ENCODE data around the gene SRXN1.

Gene SRXN1

GRCh38 chr20:652615-653109, 338 bp downstream of the SRXN1 start:
- Histone ChIP-seq H3K27me3 (ENCODE audit: insufficient read depth, low read length) (peaks cover 11% of the 10 kb centered on the region; the same call in 1 of the 2 replicates), H3K9ac (ENCODE audit: low read depth, low read length) (peak overlapping the region; percentile 70; the same call in 1 of the 2 replicates)

GRCh38 chr20:651713-652614, 1.0 kb downstream of the SRXN1 start:
- Histone ChIP-seq H3K27me3 (ENCODE audit: insufficient read depth, low read length) (peaks cover 11% of the 10 kb centered on the region; the same call in 1 of the 2 replicates), H3K4me1 (ENCODE audit: insufficient read depth, low read length) (peaks cover 8% of the 10 kb centered on the region), H3K4me3 (ENCODE audit: low read length) (peak overlapping the region; percentile 75)

More at GRCh38 chr20:652615-653109, 338 bp downstream of the SRXN1 start:
- Histone ChIP-seq H3K9me3 (ENCODE audit: insufficient read depth, low read depth, low read length) (no peaks in the 10 kb centered on the region), H3K27ac (ENCODE audit: low read length) (peak overlapping the region; percentile 21), H3K36me3 (ENCODE audit: insufficient read depth, low read depth, low read length) (peaks cover 29% of the 10 kb centered on the region), H3K4me3 (ENCODE audit: low read length) (peak overlapping the region; percentile 75), H3K4me1 (ENCODE audit: insufficient read depth, low read length) (peaks cover 15% of the 10 kb centered on the region)

GRCh38 chr20:650954-651353, 2.0 kb downstream of the SRXN1 start:
- Histone ChIP-seq H3K4me3 (ENCODE audit: low read length) (no peak overlapping the region), H3K9me3 (ENCODE audit: insufficient read depth, low read depth, low read length) (no peaks in the 10 kb centered on the region), H3K9ac (ENCODE audit: low read depth, low read length) (no peak overlapping the region), H3K27ac (ENCODE audit: low read length) (no peak overlapping the region), H3K27me3 (ENCODE audit: insufficient read depth, low read length) (peaks cover 11% of the 10 kb centered on the region; the same call in 1 of the 2 replicates), H3K4me1 (ENCODE audit: insufficient read depth, low read length) (peaks cover 7% of the 10 kb centered on the region), H3K36me3 (ENCODE audit: insufficient read depth, low read depth, low read length) (peaks cover 40% of the 10 kb centered on the region)

More at GRCh38 chr20:651713-652614, 1.0 kb downstream of the SRXN1 start:
- no peak overlapping the region for H3K27ac ChIP-seq (ENCODE audit: low read length)
- H3K9me3 ChIP-seq (ENCODE audit: insufficient read depth, low read depth, low read length) = no peaks in the 10 kb centered on the region
- peak overlapping the region; percentile 70; the same call in 1 of the 2 replicates for H3K9ac ChIP-seq (ENCODE audit: low read depth, low read length)
- peaks cover 36% of the 10 kb centered on the region for H3K36me3 ChIP-seq (ENCODE audit: insufficient read depth, low read depth, low read length)

GRCh38 chr20:650281-650680, 2.7 kb downstream of the SRXN1 start:
- Histone ChIP-seq H3K27ac (ENCODE audit: low read length) (no peak overlapping the region), H3K36me3 (ENCODE audit: insufficient read depth, low read depth, low read length) (peaks cover 40% of the 10 kb centered on the region), H3K9me3 (ENCODE audit: insufficient read depth, low read depth, low read length) (no peaks in the 10 kb centered on the region), H3K4me1 (ENCODE audit: insufficient read depth, low read length) (peaks cover 10% of the 10 kb centered on the region; the same call in 1 of the 2 replicates), H3K4me3 (ENCODE audit: low read length) (no peak overlapping the region), H3K9ac (ENCODE audit: low read depth, low read length) (no peak overlapping the region), H3K27me3 (ENCODE audit: insufficient read depth, low read length) (peaks cover 11% of the 10 kb centered on the region; the same call in 1 of the 2 replicates)

GRCh38 chr20:647479-648019, 5.5 kb downstream of the SRXN1 start:
- no peaks in the 10 kb centered on the region for H3K9me3 ChIP-seq (ENCODE audit: insufficient read depth, low read depth, low read length)
- H3K27ac ChIP-seq (ENCODE audit: low read length) = no peak overlapping the region
- H3K4me3 ChIP-seq (ENCODE audit: low read length) = no peak overlapping the region
- no peak overlapping the region for H3K9ac ChIP-seq (ENCODE audit: low read depth, low read length)
- peaks cover 3% of the 10 kb centered on the region; the same call in 1 of the 2 replicates for H3K4me1 ChIP-seq (ENCODE audit: insufficient read depth, low read length)
- no peaks in the 10 kb centered on the region for H3K27me3 ChIP-seq (ENCODE audit: insufficient read depth, low read length)
- peaks cover 40% of the 10 kb centered on the region for H3K36me3 ChIP-seq (ENCODE audit: insufficient read depth, low read depth, low read length)

GRCh38 chr20:646868-647233, 6.1 kb downstream of the SRXN1 start:
- Histone ChIP-seq H3K9me3 (ENCODE audit: insufficient read depth, low read depth, low read length) (no peaks in the 10 kb centered on the region), H3K27me3 (ENCODE audit: insufficient read depth, low read length) (no peaks in the 10 kb centered on the region), H3K27ac (ENCODE audit: low read length) (no peak overlapping the region), H3K36me3 (ENCODE audit: insufficient read depth, low read depth, low read length) (peaks cover 40% of the 10 kb centered on the region), H3K4me3 (ENCODE audit: low read length) (no peak overlapping the region), H3K9ac (ENCODE audit: low read depth, low read length) (no peak overlapping the region), H3K4me1 (ENCODE audit: insufficient read depth, low read length) (peaks cover 3% of the 10 kb centered on the region; the same call in 1 of the 2 replicates)

GRCh38 chr20:646107-646867, 6.7 kb downstream of the SRXN1 start:
- Histone ChIP-seq H3K27ac (ENCODE audit: low read length) (no peak overlapping the region), H3K4me1 (ENCODE audit: insufficient read depth, low read length) (peaks cover 3% of the 10 kb centered on the region; the same call in 1 of the 2 replicates), H3K4me3 (ENCODE audit: low read length) (no peak overlapping the region), H3K9ac (ENCODE audit: low read depth, low read length) (no peak overlapping the region), H3K27me3 (ENCODE audit: insufficient read depth, low read length) (no peaks in the 10 kb centered on the region), H3K36me3 (ENCODE audit: insufficient read depth, low read depth, low read length) (peaks cover 40% of the 10 kb centered on the region), H3K9me3 (ENCODE audit: insufficient read depth, low read depth, low read length) (no peaks in the 10 kb centered on the region)

GRCh38 chr20:645318-646106, 7.5 kb downstream of the SRXN1 start:
- no peak overlapping the region for H3K27ac ChIP-seq (ENCODE audit: low read length)
- peaks cover 35% of the 10 kb centered on the region for H3K36me3 ChIP-seq (ENCODE audit: insufficient read depth, low read depth, low read length)
- peaks cover 3% of the 10 kb centered on the region; the same call in 1 of the 2 replicates for H3K4me1 ChIP-seq (ENCODE audit: insufficient read depth, low read length)
- H3K27me3 ChIP-seq (ENCODE audit: insufficient read depth, low read length) = no peaks in the 10 kb centered on the region
- no peak overlapping the region for H3K9ac ChIP-seq (ENCODE audit: low read depth, low read length)
- no peaks in the 10 kb centered on the region for H3K9me3 ChIP-seq (ENCODE audit: insufficient read depth, low read depth, low read length)
- no peak overlapping the region for H3K4me3 ChIP-seq (ENCODE audit: low read length)

GRCh38 chr20:644692-645317, 8.2 kb downstream of the SRXN1 start:
- Histone ChIP-seq H3K4me3 (ENCODE audit: low read length) (no peak overlapping the region), H3K9ac (ENCODE audit: low read depth, low read length) (no peak overlapping the region), H3K27ac (ENCODE audit: low read length) (no peak overlapping the region), H3K36me3 (ENCODE audit: insufficient read depth, low read depth, low read length) (peaks cover 28% of the 10 kb centered on the region), H3K4me1 (ENCODE audit: insufficient read depth, low read length) (peaks cover 3% of the 10 kb centered on the region; the same call in 1 of the 2 replicates), H3K9me3 (ENCODE audit: insufficient read depth, low read depth, low read length) (no peaks in the 10 kb centered on the region), H3K27me3 (ENCODE audit: insufficient read depth, low read length) (no peaks in the 10 kb centered on the region)

- Histone ChIP-seq H3K9ac (ENCODE audit: low read depth, low read length) (no peak overlapping the region), H3K27me3 (ENCODE audit: insufficient read depth, low read length) (no peaks in the 10 kb centered on the region), H3K4me3 (ENCODE audit: low read length) (no peak overlapping the region), H3K9me3 (ENCODE audit: insufficient read depth, low read depth, low read length) (no peaks in the 10 kb centered on the region), H3K36me3 (ENCODE audit: insufficient read depth, low read depth, low read length) (peaks cover 10% of the 10 kb centered on the region), H3K27ac (ENCODE audit: low read length) (no peak overlapping the region), H3K4me1 (ENCODE audit: insufficient read depth, low read length) (peaks cover 3% of the 10 kb centered on the region; the same call in 1 of the 2 replicates)
Observed at GRCh38 chr20:642398-643174, 10.4 kb downstream of the SRXN1 start.

All from iPS-20b (cell line).